B cell (primary cell): Measurements from ENCODE around the gene SLC6A16. TPM values are rescaled to one million over a fixed set of nuclear protein-coding genes. Genes with fewer than 3 reads are reported as not detected.
A peak's percentile ranks its signal among the peaks of the same experiment; 100 is the strongest.

Experiments
- ATAC-seq: fragments of 200-7000 bp; cut with Tn5 transposase; one replicate; pipeline ENCODE4 v1.10.0; 2021; ENCODE audit warnings: low read depth, mild to moderate bottlenecking, moderate number of reproducible peaks, moderate library complexity
- CTCF ChIA-PET: fragments of 350-600 bp; sonication (Branson Sonifier 250); formaldehyde crosslinking; loops from one replicate; lab custom pipeline; 2021; ENCODE audit warnings: antibody characterized with exemption, inconsistent platforms; lab: Charles Lee
- POLR2A ChIA-PET: fragments of 350-600 bp; sonication (Branson Sonifier 250); formaldehyde crosslinking; loops from one replicate; lab custom pipeline; 2021; ENCODE audit warnings: antibody characterized with exemption; lab: Charles Lee
- DNase-seq: peaks from one replicate; pipeline ENCODE4 v3.0.0; 2013
- H2AFZ ChIP-seq: 2 replicates; pipeline ENCODE4 v1.6.1; 2012; ENCODE audit warnings: mild to moderate bottlenecking, low read depth, low read length; ENCODE audit not compliant: insufficient read depth, poor library complexity, severe bottlenecking
- H3K27ac ChIP-seq, 2 donors: 1 replicate in 1 of 2; 2 replicates in 1 of 2; pipeline ENCODE4 v1.5.1; 2012 to 2013; ENCODE audit warnings: low read length in 2 of 2, mild to moderate bottlenecking in 2 of 2, moderate library complexity in 1 of 2
- H3K27me3 ChIP-seq, 4 experiments: fragments of 200-600 bp in 1 of 4; sonication (generic) in 1 of 4; replicated peaks in 1 of 4; 1 replicate in 2 of 4; 2 replicates in 2 of 4; pipeline versions ENCODE4 v1.6.1 to v1.7.0; 2013 to 2016; ENCODE audit warnings: low read length in 3 of 4, mild to moderate bottlenecking in 2 of 4, mixed read lengths in 1 of 4, moderate library complexity in 1 of 4; ENCODE audit not compliant: insufficient read depth in 4 of 4, control insufficient read depth in 3 of 4; ENCODE audit errors: control extremely low read depth in 1 of 4
- H3K36me3 ChIP-seq, 2 experiments: replicated peaks in 1 of 2; 1 replicate in 1 of 2; 2 replicates in 1 of 2; pipeline versions ENCODE4 v1.6.1 to v1.7.1; 2013; ENCODE audit warnings: low read length in 1 of 2; ENCODE audit not compliant: insufficient read depth in 2 of 2, control insufficient read depth in 1 of 2; ENCODE audit errors: control extremely low read depth in 1 of 2, extremely low read depth in 1 of 2
- H3K4me1 ChIP-seq, 2 donors: fragments of 200-600 bp in 1 of 2; sonication (generic) in 1 of 2; 1 replicate in 1 of 2; 2 replicates in 1 of 2; pipeline versions ENCODE4 v1.5.1 to v1.6.1; 2013 to 2017; ENCODE audit warnings: low read length in 2 of 2; ENCODE audit not compliant: control insufficient read depth in 2 of 2, insufficient read depth in 2 of 2
- H3K4me2 ChIP-seq: replicated peaks from 2 replicates; pipeline ENCODE3; 2012; ENCODE audit warnings: mild to moderate bottlenecking, low read depth, low read length; ENCODE audit not compliant: poor library complexity, severe bottlenecking
- H3K4me3 ChIP-seq, 5 experiments: fragments of 200-600 bp in 1 of 5; sonication (generic) in 1 of 5; 1 replicate in 3 of 5; 2 replicates in 2 of 5; pipeline versions ENCODE4 v1.5.1 to v1.7.0; 2011 to 2016; ENCODE audit warnings: low read length in 4 of 5, mild to moderate bottlenecking in 4 of 5, low read depth in 2 of 5, control low read depth in 1 of 5, moderate library complexity in 1 of 5; ENCODE audit not compliant: insufficient read depth in 1 of 5; ENCODE audit errors: control extremely low read depth in 1 of 5, extremely low read depth in 1 of 5
- H3K79me2 ChIP-seq: fragments of 200-600 bp; sonication (generic); one replicate; pipeline ENCODE4 v1.6.0; 2016; ENCODE audit warnings: low read length; ENCODE audit not compliant: control insufficient read depth, insufficient read depth
- H3K9ac ChIP-seq: fragments of 200-600 bp; sonication (generic); 2 replicates; pipeline ENCODE4 v1.6.1; 2017; ENCODE audit warnings: mild to moderate bottlenecking, low read length, moderate library complexity
- H3K9me3 ChIP-seq, 3 donors: one replicate each; pipeline versions ENCODE4 v1.6.1 to v1.7.1; 2013; ENCODE audit warnings: low read length in 2 of 3; ENCODE audit not compliant: control insufficient read depth in 2 of 3, insufficient read depth in 1 of 3; ENCODE audit errors: control extremely low read depth in 1 of 3
- H4K20me1 ChIP-seq: 2 replicates; pipeline ENCODE4 v1.6.0; 2012; ENCODE audit warnings: mild to moderate bottlenecking, low read length; ENCODE audit not compliant: insufficient read depth, control insufficient read depth, poor library complexity, severe bottlenecking
- H3K27ac Mint-ChIP-seq: one replicate; pipeline ENCODE4 v1.8.0; 2021; ENCODE audit warnings: mixed read lengths
- H3K27me3 Mint-ChIP-seq: one replicate; pipeline ENCODE4 v1.8.0; 2021; ENCODE audit warnings: mixed read lengths
- H3K4me1 Mint-ChIP-seq: one replicate; pipeline ENCODE4 v1.8.0; 2021; ENCODE audit warnings: mixed read lengths
- H3K4me3 Mint-ChIP-seq: one replicate; pipeline ENCODE4 v1.8.0; 2021; ENCODE audit warnings: mixed read lengths
- H3K9me3 Mint-ChIP-seq: one replicate; pipeline ENCODE4 v1.8.0; 2022; ENCODE audit warnings: mixed read lengths; ENCODE audit not compliant: insufficient read depth
- CTCF ChIP-seq: fragments of 200-600 bp; IDR thresholded peaks from one replicate; pipeline ENCODE4 v1.8.0; 2022; ENCODE audit warnings: antibody characterized with exemption, mild to moderate bottlenecking
- EZH2 ChIP-seq: IDR thresholded peaks from 2 replicates; pipeline ENCODE4 v1.6.1; 2012; ENCODE audit warnings: borderline replicate concordance, low read depth, mild to moderate bottlenecking, moderate library complexity, low read length; ENCODE audit not compliant: insufficient read depth, poor library complexity, severe bottlenecking
- WGBS: methylation state at CpG from one replicate; pipeline ENCODE4 v1.1.5; 2013; ENCODE audit warnings: missing lambda C conversion rate; ENCODE audit not compliant: insufficient coverage; 5-methylcytosine and 5-hydroxymethylcytosine counted together
- intact Hi-C: fragments of 100-400 bp; cut with micrococcal nuclease; formaldehyde crosslinking; loops from one replicate; pipeline ENCODE4 v1.10.0; 2022
- polyA plus RNA-seq: library from polyadenylated mRNA; depleted of rRNA; stranded (reverse); fragments of >200 nt; gene quantifications from 2 replicates; pipeline ENCODE4 v1.2.3, GENCODE V29; 2012
- total RNA-seq, 2 donors: library from RNA; stranded (reverse); fragments of 120-200 nt in 1 of 2; gene quantifications; 1 replicate in 1 of 2; 2 replicates in 1 of 2; pipeline versions ENCODE4 v1.2.3 to v1.2.4, GENCODE V29; 2013 to 2022

The SLC6A16 gene
- total and polyA plus RNA-seq, 2 donors (not counting 1 experiment from before 2014, with no cell fraction given), result 22.3 to 68.4 TPM

DNA sequence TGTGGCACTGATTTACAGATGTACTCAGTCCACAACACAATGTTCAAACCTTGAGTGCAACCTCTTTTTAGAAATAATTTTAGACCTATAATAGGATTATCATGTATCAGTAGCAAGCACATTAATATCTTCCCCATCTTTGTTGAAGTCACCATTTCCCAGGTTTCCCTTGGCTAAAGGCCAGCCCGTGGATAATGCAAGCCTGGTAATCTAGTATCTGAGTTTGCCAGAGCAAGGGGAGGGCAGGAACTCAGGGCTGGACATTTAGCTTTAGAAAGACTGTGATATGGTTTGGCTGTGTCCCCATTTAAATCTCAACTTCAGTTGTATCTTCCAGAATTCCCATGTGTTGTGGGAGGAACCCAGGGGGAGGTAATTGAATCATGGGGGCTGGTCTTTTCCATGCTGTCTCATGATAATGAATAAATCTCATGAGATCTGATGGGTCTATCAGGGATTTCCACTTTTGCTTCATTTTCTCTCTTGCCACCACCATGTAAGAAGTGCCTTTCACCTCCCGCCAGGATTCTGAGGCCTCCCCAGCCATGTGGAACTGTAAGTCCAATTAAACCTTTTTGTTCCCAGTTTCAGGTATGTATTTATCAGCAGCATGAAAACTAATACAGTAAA, 37.7 kb downstream of the SLC6A16 start:
- peak overlapping the region; percentile 53 for H3K27ac Mint-ChIP-seq
- H4K20me1 ChIP-seq, result no peaks in the 10 kb centered on the region
- POLR2A ChIA-PET, result no interaction called here
- no CpG with 5 or more reads among the region's 2 CpGs for WGBS
- H3K9me3 Mint-ChIP-seq, result peaks cover 2% of the 10 kb centered on the region
- H3K4me2 ChIP-seq, result no peak overlapping the region
- no peaks in the 10 kb centered on the region for H3K36me3 ChIP-seq
- H3K27ac ChIP-seq, result no peak overlapping the region
- H3K27me3 Mint-ChIP-seq, result peaks cover 4% of the 10 kb centered on the region
- H3K4me1 ChIP-seq, result no peaks in the 10 kb centered on the region
- peaks cover 3% of the 10 kb centered on the region for H3K4me1 Mint-ChIP-seq
- H3K4me3 ChIP-seq, result no peak overlapping the region
- CTCF ChIA-PET, result no interaction called here
- no peak overlapping the region for H3K4me3 Mint-ChIP-seq
- peaks cover 0 to 2% (median 0%) of the 10 kb centered on the region in 4 experiments for H3K27me3 ChIP-seq
- peaks cover 0 to 7% (median 1%) of the 10 kb centered on the region in 3 donors for H3K9me3 ChIP-seq
- ATAC-seq, result no peak
- H3K9ac ChIP-seq, result no peak overlapping the region
- no peak overlapping the region for H2AFZ ChIP-seq
- TF ChIP-seq EZH2 (no peak), CTCF (no peak)
- intact Hi-C loops, result no loop called here
- H3K79me2 ChIP-seq, result no peaks in the 10 kb centered on the region
- DNase-seq, result no peak

DNA sequence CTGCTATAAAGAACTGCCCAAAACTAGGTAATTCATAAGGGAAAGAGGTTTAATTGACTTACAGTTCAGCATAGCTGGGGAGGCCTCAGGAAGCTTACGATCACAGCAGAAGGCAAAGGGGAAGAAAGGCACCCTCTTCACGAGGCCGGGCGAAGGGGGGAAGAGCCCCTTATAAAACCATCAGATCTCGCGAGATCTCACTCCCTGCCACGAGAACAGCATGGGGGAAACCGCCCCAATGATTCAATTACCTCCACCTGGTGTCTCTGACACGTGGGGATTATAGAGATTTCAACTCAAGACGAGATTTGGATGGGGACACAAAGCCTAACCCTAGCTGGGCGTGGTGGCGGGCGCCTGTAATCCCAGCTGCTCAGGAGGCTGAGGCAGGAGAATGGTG, 42.8 kb downstream of the SLC6A16 start:
- Histone ChIP-seq H4K20me1 (no peaks in the 10 kb centered on the region), H3K9me3 (peaks cover 0 to under 1% (median 0%) of the 10 kb centered on the region in 3 donors), H3K27me3 (peaks cover 0 to 6% (median 2%) of the 10 kb centered on the region in 4 experiments), H2AFZ (no peak overlapping the region), H3K9ac (no peak overlapping the region), H3K4me2 (no peak overlapping the region), H3K36me3 (no peaks in the 10 kb centered on the region), H3K27ac (no peak overlapping the region), H3K4me3 (no peak overlapping the region), H3K4me1 (no peaks in the 10 kb centered on the region), H3K79me2 (no peaks in the 10 kb centered on the region)
- CTCF ChIA-PET, result interaction anchor here (0.7 to 2.9 kb wide), 3 partner anchors 19 to 759 kb away, joined by 3 to 12 read pairs (median 5); no protein-coding TSS in a partner anchor
- no peak for ATAC-seq
- POLR2A ChIA-PET, result no interaction called here
- WGBS, result 87% methylated on average over 9 of the region's 13 CpGs
- no peak overlapping the region for H3K4me3 Mint-ChIP-seq
- H3K27me3 Mint-ChIP-seq, result peaks cover 7% of the 10 kb centered on the region
- H3K9me3 Mint-ChIP-seq, result no peaks in the 10 kb centered on the region
- no peak for TF ChIP-seq EZH2
- intact Hi-C loops, result no loop called here
- H3K4me1 Mint-ChIP-seq, result no peaks in the 10 kb centered on the region
- DNase-seq, result no peak
- no peak overlapping the region for H3K27ac Mint-ChIP-seq
